Measurements from ENCODE around the gene NSRP1. TPM values are rescaled to one million over a fixed set of nuclear protein-coding genes. Genes with fewer than 3 reads are reported as not detected.

The NSRP1 gene
- polyA plus RNA-seq, 1 donor from 2014 or later = 8.6 TPM

- no peaks in the 10 kb centered on the region for H3K79me2 ChIP-seq (replicated peaks; ENCODE audit: insufficient read depth, low read length)
- H3K27ac ChIP-seq (ENCODE audit: low read length) = no peak overlapping the region
- H3F3A ChIP-seq (ENCODE audit: insufficient read depth, low read length, poor library complexity, severe bottlenecking) = no peaks in the 10 kb centered on the region
- TF ChIP-seq EP300 (conservative IDR thresholded peaks at IDR 0.05; ENCODE audit: poor library complexity, severe bottlenecking) = no peak
- no peak for TF ChIP-seq EZH2 (IDR thresholded peaks at IDR 0.05; ENCODE audit: borderline replicate concordance, insufficient read depth, low read length, poor library complexity, severe bottlenecking)
- no peak for TF ChIP-seq MXI1 (conservative IDR thresholded peaks at IDR 0.05; ENCODE audit: poor library complexity, severe bottlenecking)
- TF ChIP-seq POLR2AphosphoS5 (IDR thresholded peaks at IDR 0.05) = no peak
- TF ChIP-seq CTCF (IDR thresholded peaks at IDR 0.05; ENCODE audit: poor library complexity, severe bottlenecking) = no peak
- TF ChIP-seq REST (IDR thresholded peaks at IDR 0.05; ENCODE audit: borderline replicate concordance) = no peak
- TF ChIP-seq TAF1 (IDR thresholded peaks at IDR 0.05; ENCODE audit: low read depth) = no peak
- TF ChIP-seq SMC3 (conservative IDR thresholded peaks at IDR 0.05; ENCODE audit: poor library complexity) = no peak
- no peak for TF ChIP-seq RAD21 (conservative IDR thresholded peaks at IDR 0.05)
- no peaks in the 10 kb centered on the region for H3K36me3 ChIP-seq (ENCODE audit: insufficient read depth, low read length)
- no peaks in the 10 kb centered on the region for H3K27me3 ChIP-seq (ENCODE audit: insufficient read depth, low read depth, low read length)
- no peak overlapping the region for H2AFZ ChIP-seq (ENCODE audit: low read depth, low read length)
- H3K9me2 ChIP-seq (ENCODE audit: insufficient read depth, low read length) = no peaks in the 10 kb centered on the region
- no peak overlapping the region for H3K4me2 ChIP-seq (ENCODE audit: low read length)
- H3K9me3 ChIP-seq (ENCODE audit: low read length) = no peaks in the 10 kb centered on the region
- no peaks in the 10 kb centered on the region for H4K20me1 ChIP-seq (ENCODE audit: insufficient read depth)
- no peak overlapping the region for H3K9ac ChIP-seq (ENCODE audit: low read length)
- no peak overlapping the region for H3K4me3 ChIP-seq (ENCODE audit: low read length)
These were observed 103.8 kb downstream of the NSRP1 start for GRCh38 chr17:30220414-30220813.

- no peak overlapping the region for H3K9ac ChIP-seq (ENCODE audit: low read length)
- no peak overlapping the region for H3K4me3 ChIP-seq (ENCODE audit: low read length)
- no peak overlapping the region for H3K4me2 ChIP-seq (ENCODE audit: low read length)
- H3K36me3 ChIP-seq (ENCODE audit: insufficient read depth, low read length) = no peaks in the 10 kb centered on the region
- H3K9me3 ChIP-seq (ENCODE audit: low read length) = no peaks in the 10 kb centered on the region
- no peaks in the 10 kb centered on the region for H4K20me1 ChIP-seq (ENCODE audit: insufficient read depth)
- no peaks in the 10 kb centered on the region for H3F3A ChIP-seq (ENCODE audit: insufficient read depth, low read length, poor library complexity, severe bottlenecking)
- no peak overlapping the region for H2AFZ ChIP-seq (ENCODE audit: low read depth, low read length)
- no peaks in the 10 kb centered on the region for H3K9me2 ChIP-seq (ENCODE audit: insufficient read depth, low read length)
- no peak for TF ChIP-seq SMC3 (conservative IDR thresholded peaks at IDR 0.05; ENCODE audit: poor library complexity)
- TF ChIP-seq RAD21 (conservative IDR thresholded peaks at IDR 0.05) = no peak
- no peak for TF ChIP-seq CTCF (IDR thresholded peaks at IDR 0.05; ENCODE audit: poor library complexity, severe bottlenecking)
- no peak for TF ChIP-seq EZH2 (IDR thresholded peaks at IDR 0.05; ENCODE audit: borderline replicate concordance, insufficient read depth, low read length, poor library complexity, severe bottlenecking)
- no peak for TF ChIP-seq TAF1 (IDR thresholded peaks at IDR 0.05; ENCODE audit: low read depth)
- no peak for TF ChIP-seq REST (IDR thresholded peaks at IDR 0.05; ENCODE audit: borderline replicate concordance)
- no peak for TF ChIP-seq POLR2AphosphoS5 (IDR thresholded peaks at IDR 0.05)
- TF ChIP-seq EP300 (conservative IDR thresholded peaks at IDR 0.05; ENCODE audit: poor library complexity, severe bottlenecking) = no peak
- TF ChIP-seq MXI1 (conservative IDR thresholded peaks at IDR 0.05; ENCODE audit: poor library complexity, severe bottlenecking) = no peak
- no peak overlapping the region for H3K27ac ChIP-seq (ENCODE audit: low read length)
- no peaks in the 10 kb centered on the region for H3K79me2 ChIP-seq (replicated peaks; ENCODE audit: insufficient read depth, low read length)
- H3K27me3 ChIP-seq (ENCODE audit: insufficient read depth, low read depth, low read length) = no peaks in the 10 kb centered on the region
These were observed 104.7 kb downstream of the NSRP1 start for GRCh38 chr17:30221346-30221745.

All from neural cell (in vitro differentiated cells).